DMS53 treated with DMSO at 0.1 percent for 48 hours (cell line): Measurements from ENCODE around the gene LRP2.
"Not testable (repeated sequence)": the region's sequence is repeated elsewhere in the genome, so short reads cannot be mapped to it uniquely, and the experiment has no call there.

Experiments
- DNase-seq: peaks from one replicate; lab custom pipeline; 2025; ENCODE audit not compliant: unreplicated experiment; lab: John Stamatoyannopoulos, UW

The LRP2 gene

GRCh38 chr2:169301596-169302335, 60.6 kb downstream of the LRP2 start:
- DNase-seq, result no peak

GRCh38 chr2:169300636-169301530, 61.5 kb downstream of the LRP2 start:
- DNase-seq, result no peak

- DNase-seq, result no peak
Observed at GRCh38 chr2:169298007-169298406, 64.3 kb downstream of the LRP2 start.

GRCh38 chr2:169294001-169294675, 68.2 kb downstream of the LRP2 start:
- DNase-seq, result peak; percentile 99

- DNase-seq, result peak; percentile 26
Observed at GRCh38 chr2:169291517-169291916, 70.8 kb downstream of the LRP2 start.

- no peak for DNase-seq
Observed at GRCh38 chr2:169290433-169290832, 71.9 kb downstream of the LRP2 start.

- no peak for DNase-seq
Observed at GRCh38 chr2:169287666-169288065, 74.7 kb downstream of the LRP2 start.

- no peak for DNase-seq
Observed at GRCh38 chr2:169286624-169287231, 75.6 kb downstream of the LRP2 start.

GRCh38 chr2:169285531-169286235, 76.7 kb downstream of the LRP2 start:
- DNase-seq, result peak; percentile 38

- no peak for DNase-seq
Observed at GRCh38 chr2:169280502-169280901, 81.8 kb downstream of the LRP2 start.

- peak; percentile 45 for DNase-seq
Observed at GRCh38 chr2:169275696-169276444, 86.5 kb downstream of the LRP2 start.

- DNase-seq, result no peak
Observed at GRCh38 chr2:169272010-169272409, 90.3 kb downstream of the LRP2 start.

GRCh38 chr2:169270574-169270973, 91.8 kb downstream of the LRP2 start:
- not testable (repeated sequence) for DNase-seq

GRCh38 chr2:169265591-169265990, 96.7 kb downstream of the LRP2 start:
- peak; percentile 16 for DNase-seq

GRCh38 chr2:169260846-169261642, 101.3 kb downstream of the LRP2 start:
- no peak for DNase-seq

GRCh38 chr2:169260246-169260645, 102.1 kb downstream of the LRP2 start:
- DNase-seq, result peak; percentile 18

GRCh38 chr2:169259402-169259801, 102.9 kb downstream of the LRP2 start:
- DNase-seq, result no peak

- DNase-seq, result no peak
Observed at GRCh38 chr2:169258045-169258601, 104.2 kb downstream of the LRP2 start.

GRCh38 chr2:169254774-169255173, 107.6 kb downstream of the LRP2 start:
- no peak for DNase-seq
